NT2/D1 (cell line): ENCODE measurements around the gene FSIP1.

ENCODE experiments used
- DNase-seq: peaks from one replicate; pipeline ENCODE4 v3.0.0-alpha.2; 2011; ENCODE audit warnings: low read depth, low spot score
- H3K27me3 ChIP-seq: 2 replicates; pipeline ENCODE4 v1.6.0; 2011; ENCODE audit warnings: mild to moderate bottlenecking; ENCODE audit not compliant: insufficient read length, insufficient read depth
- H3K36me3 ChIP-seq: 2 replicates; pipeline ENCODE4 v1.6.1; 2011; ENCODE audit warnings: mild to moderate bottlenecking, low read length, mixed read lengths; ENCODE audit not compliant: insufficient read depth, insufficient read length
- H3K4me1 ChIP-seq: 2 replicates; pipeline ENCODE4 v1.5.1; 2011; ENCODE audit not compliant: insufficient read depth, insufficient read length
- H3K4me3 ChIP-seq: 2 replicates; pipeline ENCODE4 v1.5.1; 2011; ENCODE audit warnings: low read depth; ENCODE audit not compliant: insufficient read length
- H3K9ac ChIP-seq: 2 replicates; pipeline ENCODE4 v1.6.0; 2011; ENCODE audit warnings: low read depth; ENCODE audit not compliant: insufficient read length
- H3K9me3 ChIP-seq: 2 replicates; pipeline ENCODE4 v1.5.1; 2011; ENCODE audit warnings: mild to moderate bottlenecking, low read length; ENCODE audit not compliant: insufficient read depth
- SUZ12 ChIP-seq: IDR thresholded peaks from 2 replicates; pipeline ENCODE4 v1.6.1; 2011; ENCODE audit not compliant: insufficient read length, insufficient read depth; ENCODE audit errors: extremely low read depth
- YY1 ChIP-seq: IDR thresholded peaks from 2 replicates; pipeline ENCODE4 v1.6.1; 2011; ENCODE audit not compliant: insufficient read length, insufficient read depth
- ZNF274 ChIP-seq: IDR thresholded peaks from 2 replicates; pipeline ENCODE4 v1.6.1; 2011; ENCODE audit warnings: mild to moderate bottlenecking, low read depth, low read length

Gene FSIP1

GRCh38 chr15:39706206-39706605, 76.4 kb downstream of the FSIP1 start:
- no peak overlapping the region for H3K9ac ChIP-seq
- no peaks in the 10 kb centered on the region for H3K4me1 ChIP-seq
- H3K27me3 ChIP-seq: no peaks in the 10 kb centered on the region
- no peaks in the 10 kb centered on the region for H3K36me3 ChIP-seq
- H3K4me3 ChIP-seq: no peak overlapping the region
- H3K9me3 ChIP-seq: no peaks in the 10 kb centered on the region
- DNase-seq: no peak
- TF ChIP-seq SUZ12: no peak
- TF ChIP-seq ZNF274: no peak
- TF ChIP-seq YY1: no peak

DNA sequence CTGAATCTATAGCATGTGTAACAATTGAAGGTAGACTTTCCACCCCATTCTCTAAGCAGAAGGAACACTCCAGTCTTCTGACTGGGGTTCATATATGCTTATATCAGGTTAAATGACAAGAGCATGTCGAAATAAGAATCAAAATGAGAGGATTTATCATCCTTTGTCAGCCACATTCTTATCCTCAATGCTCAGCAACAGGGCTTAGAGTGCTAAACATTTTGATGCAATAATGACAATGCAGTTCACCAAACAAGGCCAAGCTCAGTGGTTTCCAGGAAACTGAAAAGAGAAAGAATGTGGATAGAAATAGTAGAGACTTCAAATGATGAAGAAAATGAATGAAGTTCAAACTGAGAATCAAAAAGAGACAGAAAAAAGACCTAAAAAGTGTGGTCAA, 78.0 kb downstream of the FSIP1 start:
- Histone ChIP-seq H3K27me3 (no peaks in the 10 kb centered on the region), H3K9me3 (no peaks in the 10 kb centered on the region), H3K9ac (no peak overlapping the region), H3K36me3 (no peaks in the 10 kb centered on the region), H3K4me1 (no peaks in the 10 kb centered on the region), H3K4me3 (no peak overlapping the region)
- DNase-seq: peak; percentile 18
- TF ChIP-seq ZNF274 (no peak), YY1 (no peak), SUZ12 (no peak)

- no peaks in the 10 kb centered on the region for H3K4me1 ChIP-seq
- no peaks in the 10 kb centered on the region for H3K27me3 ChIP-seq
- H3K36me3 ChIP-seq: no peaks in the 10 kb centered on the region
- H3K4me3 ChIP-seq: no peak overlapping the region
- DNase-seq: no peak
- TF ChIP-seq ZNF274 (no peak), SUZ12 (no peak), YY1 (no peak)
- no peak overlapping the region for H3K9ac ChIP-seq
- no peaks in the 10 kb centered on the region for H3K9me3 ChIP-seq
These were observed 78.4 kb downstream of the FSIP1 start for GRCh38 chr15:39704235-39704634.

- H3K9ac ChIP-seq: no peak overlapping the region
- H3K9me3 ChIP-seq: no peaks in the 10 kb centered on the region
- no peaks in the 10 kb centered on the region for H3K4me1 ChIP-seq
- no peak for DNase-seq
- H3K27me3 ChIP-seq: no peaks in the 10 kb centered on the region
- no peak overlapping the region for H3K4me3 ChIP-seq
- no peaks in the 10 kb centered on the region for H3K36me3 ChIP-seq
- TF ChIP-seq SUZ12 (no peak), YY1 (no peak), ZNF274 (no peak)
These were observed 80.7 kb downstream of the FSIP1 start for GRCh38 chr15:39701988-39702387.

- TF ChIP-seq ZNF274: no peak
- no peak for TF ChIP-seq YY1
- TF ChIP-seq SUZ12: no peak
- no peaks in the 10 kb centered on the region for H3K9me3 ChIP-seq
- no peak overlapping the region for H3K4me3 ChIP-seq
- no peaks in the 10 kb centered on the region for H3K36me3 ChIP-seq
- H3K9ac ChIP-seq: no peak overlapping the region
- H3K27me3 ChIP-seq: no peaks in the 10 kb centered on the region
- DNase-seq: no peak
- no peaks in the 10 kb centered on the region for H3K4me1 ChIP-seq
These were observed 82.3 kb downstream of the FSIP1 start for GRCh38 chr15:39700375-39700700.

DNA sequence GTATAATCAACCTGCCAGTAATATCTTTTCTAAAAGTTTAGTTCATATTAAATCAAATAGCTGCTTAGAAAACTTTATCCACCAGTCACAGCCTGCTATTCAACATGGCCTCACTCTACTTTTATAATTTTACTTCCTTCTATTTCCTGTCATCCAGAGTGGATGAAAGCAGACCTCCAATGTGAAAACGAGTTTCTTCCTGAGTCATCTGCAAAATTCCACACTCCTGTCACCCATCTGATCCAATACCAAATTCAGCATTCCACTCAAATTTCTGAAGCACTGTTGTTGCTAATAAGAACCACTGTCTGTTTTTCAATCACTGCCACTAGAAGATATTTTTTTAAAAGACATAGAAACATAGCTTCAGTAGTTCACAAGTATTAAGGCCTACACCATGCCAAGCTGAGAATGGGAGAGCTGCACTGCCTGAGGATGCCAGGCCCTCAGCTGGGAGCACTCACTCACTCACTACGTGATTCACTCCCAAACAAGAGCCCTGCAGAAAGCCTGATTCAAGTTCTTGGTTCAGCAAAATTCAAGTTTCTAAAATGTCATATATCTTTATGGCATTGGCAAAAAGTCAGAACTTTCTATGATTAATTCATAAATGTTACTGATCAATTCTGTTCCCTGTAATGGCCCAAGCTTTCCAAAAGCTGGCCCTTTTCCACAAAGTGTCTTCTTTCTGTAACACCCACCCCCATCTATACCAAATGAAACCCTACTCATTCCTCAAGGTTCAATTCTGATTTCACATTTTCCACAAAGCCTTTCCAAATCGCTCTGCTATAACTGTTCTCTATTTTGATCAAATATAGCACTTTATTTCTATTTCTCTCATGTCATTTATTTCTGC, 82.9 kb downstream of the FSIP1 start:
- Histone ChIP-seq H3K27me3 (no peaks in the 10 kb centered on the region), H3K9ac (no peak overlapping the region), H3K9me3 (no peaks in the 10 kb centered on the region), H3K36me3 (no peaks in the 10 kb centered on the region), H3K4me3 (no peak overlapping the region), H3K4me1 (no peaks in the 10 kb centered on the region)
- no peak for DNase-seq
- TF ChIP-seq YY1: no peak
- TF ChIP-seq ZNF274: no peak
- no peak for TF ChIP-seq SUZ12

GRCh38 chr15:39698444-39699390, 83.9 kb downstream of the FSIP1 start:
- no peaks in the 10 kb centered on the region for H3K9me3 ChIP-seq
- no peaks in the 10 kb centered on the region for H3K27me3 ChIP-seq
- H3K9ac ChIP-seq: no peak overlapping the region
- TF ChIP-seq YY1: no peak
- TF ChIP-seq SUZ12: no peak
- no peak for TF ChIP-seq ZNF274
- no peaks in the 10 kb centered on the region for H3K4me1 ChIP-seq
- no peak for DNase-seq
- H3K36me3 ChIP-seq: no peaks in the 10 kb centered on the region
- no peak overlapping the region for H3K4me3 ChIP-seq
